GM12892 (cell line): Measurements from ENCODE around the gene REG3A.

Experiments used
- DNase-seq: peaks from one replicate; pipeline ENCODE4 v3.0.0; 2011; ENCODE audit not compliant: insufficient read length
- FAIRE-seq: peaks from 2 replicates; lab custom pipeline; 2011; peaks lifted over from hg19 to GRCh38; lab: Jason Lieb, UNC
- POLR2A ChIP-seq: IDR thresholded peaks from 2 replicates; pipeline ENCODE4 v1.6.1; 2011; ENCODE audit warnings: low read depth, low read length, control low read depth
- POLR2AphosphoS5 ChIP-seq: IDR thresholded peaks from 2 replicates; pipeline ENCODE4 v1.6.1; 2011; ENCODE audit warnings: low read depth, low read length, control low read depth
- TAF1 ChIP-seq: IDR thresholded peaks from 2 replicates; pipeline ENCODE4 v1.6.1; 2011; ENCODE audit warnings: low read depth, mild to moderate bottlenecking, control low read depth, low read length, borderline replicate concordance

The REG3A gene

GRCh38 chr2:79155826-79156476 is 3.6 kb downstream of the REG3A start:
- DNase-seq: no peak
- no peak for FAIRE-seq
- TF ChIP-seq POLR2AphosphoS5 (no peak), TAF1 (no peak), POLR2A (no peak)

- FAIRE-seq (no peak), DNase-seq (no peak)
- TF ChIP-seq POLR2A (no peak), POLR2AphosphoS5 (no peak), TAF1 (no peak)
Observed at GRCh38 chr2:79139423-79139822, 20.1 kb downstream of the REG3A start.

GRCh38 chr2:79138385-79138784 is 21.2 kb downstream of the REG3A start:
- TF ChIP-seq POLR2AphosphoS5: no peak
- TF ChIP-seq TAF1: no peak
- no peak for TF ChIP-seq POLR2A
- DNase-seq (no peak), FAIRE-seq (no peak)

- FAIRE-seq: no peak
- TF ChIP-seq POLR2AphosphoS5 (no peak), POLR2A (no peak), TAF1 (no peak)
- DNase-seq: no peak
Observed at GRCh38 chr2:79131687-79132086, 27.9 kb downstream of the REG3A start.

- FAIRE-seq (no peak), DNase-seq (no peak)
- TF ChIP-seq POLR2AphosphoS5 (no peak), TAF1 (no peak), POLR2A (no peak)
Observed at GRCh38 chr2:79129804-79130203, 29.7 kb downstream of the REG3A start.

- TF ChIP-seq POLR2AphosphoS5 (no peak), POLR2A (no peak), TAF1 (no peak)
- no peak for DNase-seq
- no peak for FAIRE-seq
Observed at GRCh38 chr2:79129260-79129659, 30.3 kb downstream of the REG3A start.

- no peak for TF ChIP-seq TAF1
- no peak for TF ChIP-seq POLR2A
- no peak for TF ChIP-seq POLR2AphosphoS5
- FAIRE-seq: no peak
Observed at GRCh38 chr2:79128406-79128805, 31.1 kb downstream of the REG3A start.

GRCh38 chr2:79125721-79125985 is 33.9 kb downstream of the REG3A start:
- DNase-seq (no peak), FAIRE-seq (no peak)
- no peak for TF ChIP-seq TAF1
- no peak for TF ChIP-seq POLR2A
- TF ChIP-seq POLR2AphosphoS5: no peak

More at GRCh38 chr2:79128406-79128805, 31.1 kb downstream of the REG3A start:
- no peak for DNase-seq

GRCh38 chr2:79124907-79125720 is 34.4 kb downstream of the REG3A start:
- no peak for TF ChIP-seq POLR2AphosphoS5
- no peak for TF ChIP-seq POLR2A
- no peak for TF ChIP-seq TAF1
- DNase-seq: no peak
- FAIRE-seq: no peak

GRCh38 chr2:79122676-79123075 is 36.9 kb downstream of the REG3A start:
- DNase-seq: no peak
- no peak for FAIRE-seq
- TF ChIP-seq TAF1 (no peak), POLR2AphosphoS5 (no peak), POLR2A (no peak)

GRCh38 chr2:79120194-79120713 is 39.3 kb downstream of the REG3A start, which contains the start of gene REG1A:
Gene REG1A, plus strand, starts transcription at chr2:79120488. Its CDS starts 374 bp downstream, at chr2:79120862.
- DNase-seq (no peak), FAIRE-seq (no peak)
- TF ChIP-seq POLR2A (no peak), TAF1 (no peak), POLR2AphosphoS5 (no peak)
